Prostate gland (tissue), 2 donors: ENCODE results near the gene PSMD3.

Source experiments
- POLR2A ChIP-seq: fragments of 450-650 bp; IDR thresholded peaks from one replicate; pipeline ENCODE4 v1.6.1; 2016; ENCODE audit warnings: antibody characterized with exemption, mild to moderate bottlenecking
- TF ChIP-seq, protein P1 (sequence below), 4 experiments: fragments of 200-600 bp in 2 of 4; fragments of 450-650 bp in 2 of 4; sonication (generic) in 2 of 4; IDR thresholded peaks; 1 replicate in 3 of 4; 2 replicates in 1 of 4; pipeline ENCODE4 v1.5.1; 2016 to 2019; ENCODE audit warnings: antibody characterized with exemption in 4 of 4, mild to moderate bottlenecking in 2 of 4, moderate library complexity in 2 of 4

- TF ChIP-seq, protein P1, sequence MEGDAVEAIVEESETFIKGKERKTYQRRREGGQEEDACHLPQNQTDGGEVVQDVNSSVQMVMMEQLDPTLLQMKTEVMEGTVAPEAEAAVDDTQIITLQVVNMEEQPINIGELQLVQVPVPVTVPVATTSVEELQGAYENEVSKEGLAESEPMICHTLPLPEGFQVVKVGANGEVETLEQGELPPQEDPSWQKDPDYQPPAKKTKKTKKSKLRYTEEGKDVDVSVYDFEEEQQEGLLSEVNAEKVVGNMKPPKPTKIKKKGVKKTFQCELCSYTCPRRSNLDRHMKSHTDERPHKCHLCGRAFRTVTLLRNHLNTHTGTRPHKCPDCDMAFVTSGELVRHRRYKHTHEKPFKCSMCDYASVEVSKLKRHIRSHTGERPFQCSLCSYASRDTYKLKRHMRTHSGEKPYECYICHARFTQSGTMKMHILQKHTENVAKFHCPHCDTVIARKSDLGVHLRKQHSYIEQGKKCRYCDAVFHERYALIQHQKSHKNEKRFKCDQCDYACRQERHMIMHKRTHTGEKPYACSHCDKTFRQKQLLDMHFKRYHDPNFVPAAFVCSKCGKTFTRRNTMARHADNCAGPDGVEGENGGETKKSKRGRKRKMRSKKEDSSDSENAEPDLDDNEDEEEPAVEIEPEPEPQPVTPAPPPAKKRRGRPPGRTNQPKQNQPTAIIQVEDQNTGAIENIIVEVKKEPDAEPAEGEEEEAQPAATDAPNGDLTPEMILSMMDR (IDR thresholded peaks at IDR 0.05), result no peak
- no peak for TF ChIP-seq POLR2A
These were observed 11.8 kb upstream of the PSMD3 start for GRCh38 chr17:39968761-39969160.
